Loucy (cell line): ENCODE measurements around the gene COL24A1.

Experiments
- CTCF ChIP-seq: fragments of 200-600 bp; sonication (generic); conservative IDR thresholded peaks from 2 replicates; pipeline ENCODE4 v1.5.1; 2014; ENCODE audit warnings: mild to moderate bottlenecking, antibody characterized with exemption, low read length
- EZH2phosphoT487 ChIP-seq: fragments of 200-600 bp; IDR thresholded peaks from 2 replicates; pipeline ENCODE4 v1.6.1; 2018; ENCODE audit warnings: antibody characterized with exemption, mild to moderate bottlenecking, moderate library complexity, borderline replicate concordance

GRCh38 chr1:85976516-85977205, 179.9 kb downstream of the COL24A1 start:
- TF ChIP-seq CTCF (no peak), EZH2phosphoT487 (no peak)
